Hematopoietic multipotent progenitor cell (in vitro differentiated cells): ENCODE measurements around the gene SLC4A4. TPM values are rescaled to one million over a fixed set of nuclear protein-coding genes. Genes with fewer than 3 reads are reported as not detected.

Source experiments
- DNase-seq, 3 donors: peaks; one replicate each; pipeline ENCODE4 v3.0.0-alpha.2; 2011 to 2015; ENCODE audit warnings: low read depth in 2 of 3, low spot score in 2 of 3
- total RNA-seq: library from RNA; depleted of rRNA; stranded (reverse); fragments of >200 nt; gene quantifications from one replicate; pipeline ENCODE4 v1.2.3, GENCODE V29; 2012

Gene SLC4A4
- total RNA-seq, 1 donor: 0.27 TPM

GRCh38 chr4:71526637-71527406 lies 188.0 kb downstream of the SLC4A4 start:
- no peak for DNase-seq

GRCh38 chr4:71532407-71532806 lies 193.6 kb downstream of the SLC4A4 start:
- DNase-seq: no peak

DNA sequence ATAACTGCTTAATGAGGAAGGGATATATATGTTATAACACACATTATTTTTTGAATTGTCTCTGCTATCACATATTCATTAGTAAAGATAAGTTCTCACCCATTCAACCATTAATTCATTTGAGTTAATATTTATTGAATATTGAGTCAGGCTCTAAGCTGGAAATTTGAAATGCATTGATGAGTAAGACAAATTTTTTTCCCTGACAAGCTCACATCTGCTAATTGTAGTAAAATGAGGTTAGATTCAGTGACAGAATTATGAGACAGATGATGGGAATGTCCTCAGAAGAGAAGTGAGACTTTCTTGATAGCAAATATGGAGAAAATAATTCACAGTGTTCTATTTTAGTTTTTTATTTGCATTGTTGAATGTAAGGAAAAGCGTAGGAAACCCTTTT lies 194.3 kb downstream of the SLC4A4 start:
- no peak for DNase-seq

- DNase-seq: no peak
Observed at GRCh38 chr4:71537551-71538065, 198.8 kb downstream of the SLC4A4 start.

DNA sequence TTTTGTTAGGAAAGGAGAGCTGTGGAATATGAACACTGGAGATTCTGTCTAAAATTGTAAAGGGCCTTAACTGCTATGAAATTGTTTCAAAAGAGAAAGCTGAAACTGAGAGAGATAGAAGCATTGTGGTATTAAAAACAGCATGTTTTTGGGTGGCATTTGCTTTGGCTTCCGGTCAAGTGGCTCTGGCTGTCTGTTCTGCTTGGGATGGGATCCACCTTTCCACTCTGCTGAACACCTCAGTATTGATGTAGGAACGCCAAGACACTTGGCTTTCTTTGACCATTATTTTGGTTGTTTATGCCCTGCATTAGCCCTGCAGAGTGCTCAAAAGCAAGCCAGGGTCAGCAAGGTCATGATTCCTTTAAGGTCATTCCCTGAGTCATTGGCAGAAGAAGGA lies 199.7 kb downstream of the SLC4A4 start:
- no peak for DNase-seq

DNA sequence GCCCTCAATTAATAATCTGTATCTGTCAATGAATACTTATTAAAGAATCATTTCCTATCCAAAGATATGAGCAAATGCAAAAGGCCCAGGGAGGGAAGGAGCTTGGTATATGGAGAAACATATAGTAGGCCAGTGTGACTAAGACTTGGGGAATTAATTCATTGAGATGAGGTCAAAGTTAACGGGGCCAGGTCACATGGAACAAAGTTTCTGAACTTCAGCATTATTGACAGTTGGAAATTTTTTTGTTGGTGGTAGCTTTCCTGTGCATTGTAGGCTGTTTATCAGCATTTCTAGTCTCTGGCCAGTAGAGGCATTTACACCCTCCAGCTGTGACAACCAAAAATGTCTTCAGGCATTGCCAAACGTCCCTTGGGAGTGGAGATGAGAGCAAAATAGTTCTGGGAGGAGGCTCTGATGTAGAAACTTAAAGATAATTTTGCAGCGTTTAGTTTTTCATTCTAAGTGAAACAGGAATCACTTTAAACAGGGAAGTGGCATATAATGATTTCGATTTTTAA lies 202.0 kb downstream of the SLC4A4 start:
- DNase-seq: no peak

GRCh38 chr4:71541541-71541940 lies 202.7 kb downstream of the SLC4A4 start:
- no peak for DNase-seq

- DNase-seq: no peak
Observed at GRCh38 chr4:71545168-71545567, 206.3 kb downstream of the SLC4A4 start.

GRCh38 chr4:71549516-71550160 lies 210.8 kb downstream of the SLC4A4 start:
- DNase-seq: no peak

DNA sequence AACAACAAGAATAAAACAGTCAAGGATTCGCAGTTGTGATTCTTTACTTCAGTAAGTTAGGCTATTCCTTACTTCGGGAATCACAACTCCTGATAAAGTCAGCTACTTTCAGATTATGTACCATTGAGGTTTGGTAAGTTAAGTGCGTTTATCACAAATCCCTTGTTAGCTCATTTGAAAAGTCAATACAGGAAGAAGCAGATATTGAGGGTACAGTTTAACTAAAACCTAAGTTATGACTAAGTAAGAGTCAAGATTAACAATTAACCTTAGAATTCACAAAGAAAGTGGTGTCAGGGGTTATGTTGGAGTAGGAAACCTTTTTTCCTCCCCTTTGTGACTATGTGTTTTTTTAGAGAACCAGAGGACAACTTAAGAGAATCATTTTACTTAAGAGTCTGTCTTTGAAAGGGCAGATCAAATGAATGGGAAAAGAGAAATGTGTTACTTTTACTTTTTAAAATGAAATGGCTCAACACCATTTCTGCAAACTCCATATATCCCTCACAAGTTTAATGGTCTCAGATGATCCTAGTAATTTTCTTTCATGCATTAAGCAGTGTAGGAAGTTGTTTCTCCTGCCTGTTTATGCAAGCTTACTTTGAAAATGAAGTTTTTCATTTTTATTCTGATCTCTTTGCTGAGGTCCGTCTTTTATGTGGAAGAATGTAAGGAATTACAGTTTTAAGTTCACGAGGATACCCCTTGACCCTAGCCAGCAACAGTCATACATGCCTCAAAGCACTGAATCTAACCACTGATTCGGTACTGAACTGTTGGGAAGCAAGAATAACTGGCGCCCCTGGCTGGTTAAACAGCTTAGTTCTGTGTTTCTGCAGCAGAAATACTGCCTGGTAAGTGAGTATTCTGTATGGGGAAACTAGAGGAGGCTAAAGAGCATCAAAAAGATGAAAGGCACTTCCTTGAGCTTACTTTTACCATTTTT lies 211.7 kb downstream of the SLC4A4 start:
- DNase-seq: peak in 1 of 3 donors; percentile 28

GRCh38 chr4:71553605-71554004 lies 214.8 kb downstream of the SLC4A4 start:
- DNase-seq: peak in 2 of 3 donors; percentile 15 to 52

GRCh38 chr4:71554025-71554424 lies 215.2 kb downstream of the SLC4A4 start:
- no peak for DNase-seq

GRCh38 chr4:71558248-71558647 lies 219.4 kb downstream of the SLC4A4 start:
- no peak for DNase-seq

DNA sequence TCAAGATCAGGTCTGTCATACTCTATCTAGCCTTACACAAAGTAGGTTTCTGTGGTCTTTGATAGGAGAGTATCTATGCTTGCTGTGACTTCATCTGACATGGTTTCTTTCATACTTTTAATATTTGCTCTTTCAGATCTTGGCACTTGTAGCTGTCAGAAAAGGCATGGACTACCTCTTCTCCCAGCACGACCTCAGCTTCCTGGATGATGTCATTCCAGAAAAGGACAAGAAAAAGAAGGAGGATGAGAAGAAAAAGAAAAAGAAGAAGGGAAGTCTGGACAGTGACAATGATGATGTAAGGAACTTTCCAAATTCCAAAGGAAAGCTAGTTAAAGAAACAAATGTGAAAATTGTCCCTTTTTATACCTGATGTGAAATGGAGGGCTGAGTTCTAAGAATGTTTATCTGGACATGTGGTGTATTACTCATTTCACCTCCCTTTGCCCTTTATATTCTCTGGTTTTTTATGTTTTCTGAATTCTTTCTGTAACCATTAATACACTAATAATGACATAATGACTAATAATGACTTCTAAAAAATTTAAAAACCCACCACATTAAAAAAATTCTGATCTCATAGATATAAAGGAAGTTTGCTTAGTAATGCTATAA lies 221.2 kb downstream of the SLC4A4 start:
- DNase-seq: no peak

DNA sequence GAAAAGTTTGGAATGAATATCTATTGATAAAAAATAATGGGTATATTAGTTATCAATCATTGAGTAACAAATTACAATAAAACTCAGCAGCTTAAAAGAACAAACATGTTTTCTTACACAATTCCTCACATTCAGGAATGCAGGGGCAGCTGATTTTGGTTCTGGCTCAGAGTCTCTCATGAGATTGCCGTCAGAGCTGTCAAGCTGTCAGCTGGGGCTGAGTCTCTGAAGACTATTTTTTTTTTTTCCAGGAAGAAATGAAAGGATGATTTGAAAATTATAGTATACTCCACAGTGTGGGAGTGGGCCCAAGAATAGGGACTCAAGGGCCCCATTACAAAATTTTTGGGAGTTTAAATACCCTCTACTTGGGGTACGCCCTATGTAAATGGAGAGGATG lies 226.0 kb downstream of the SLC4A4 start:
- no peak for DNase-seq

DNA sequence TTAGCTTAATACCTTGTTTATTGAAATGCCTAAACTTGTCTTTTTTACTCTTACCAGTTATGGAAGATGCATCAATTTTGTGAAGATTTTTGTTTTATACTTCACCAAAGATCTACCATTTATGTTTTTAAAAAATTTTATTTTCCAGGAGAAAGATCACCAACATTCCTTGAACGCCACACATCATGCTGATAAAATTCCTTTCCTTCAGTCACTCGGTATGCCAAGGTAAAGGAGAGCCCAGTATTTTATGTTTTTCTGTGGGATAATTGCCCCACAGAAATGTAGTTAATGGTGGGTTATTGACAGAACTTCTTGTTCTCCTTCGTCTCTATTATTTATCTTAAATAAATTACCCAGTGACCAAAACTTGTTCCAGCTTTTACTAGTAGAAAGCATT lies 228.0 kb downstream of the SLC4A4 start:
- DNase-seq: no peak

DNA sequence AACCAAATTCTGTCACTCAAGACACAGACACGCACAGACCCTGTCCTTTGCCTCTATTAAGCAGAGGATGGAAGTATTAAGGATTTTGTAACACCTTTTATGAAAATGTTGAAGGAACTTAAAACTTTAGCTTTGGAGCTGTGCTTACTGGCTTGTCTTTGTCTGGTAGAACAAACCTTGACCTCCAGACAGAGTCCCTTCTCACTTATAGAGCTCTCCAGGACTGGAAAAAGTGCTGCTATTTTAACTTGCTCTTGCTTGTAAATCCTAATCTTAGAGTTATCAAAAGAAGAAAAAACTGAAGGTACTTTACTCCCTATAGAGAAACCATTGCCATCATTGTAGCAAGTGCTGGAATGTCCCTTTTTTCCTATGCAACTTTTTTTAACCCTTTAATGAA lies 229.3 kb downstream of the SLC4A4 start:
- no peak for DNase-seq

DNA sequence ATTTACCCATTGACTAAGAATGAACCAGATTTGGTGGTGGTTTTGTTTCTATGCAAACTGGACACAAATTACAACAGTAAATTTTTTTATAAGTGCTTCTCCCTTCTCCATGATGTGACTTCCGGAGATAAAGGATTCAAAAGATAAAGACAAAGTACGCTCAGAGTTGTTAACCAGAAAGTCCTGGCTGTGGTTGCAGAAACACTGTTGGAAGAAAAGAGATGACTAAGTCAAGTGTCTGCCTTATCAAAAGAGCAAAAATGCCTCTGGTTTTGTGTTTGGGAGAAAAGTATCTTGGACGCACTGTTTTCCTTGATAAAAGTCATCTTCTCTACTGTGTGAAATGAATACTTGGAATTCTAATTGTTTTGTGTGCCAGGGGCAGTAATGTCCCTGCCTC lies 231.7 kb downstream of the SLC4A4 start:
- no peak for DNase-seq

- no peak for DNase-seq
Observed at GRCh38 chr4:71571346-71571745, 232.5 kb downstream of the SLC4A4 start.

DNA sequence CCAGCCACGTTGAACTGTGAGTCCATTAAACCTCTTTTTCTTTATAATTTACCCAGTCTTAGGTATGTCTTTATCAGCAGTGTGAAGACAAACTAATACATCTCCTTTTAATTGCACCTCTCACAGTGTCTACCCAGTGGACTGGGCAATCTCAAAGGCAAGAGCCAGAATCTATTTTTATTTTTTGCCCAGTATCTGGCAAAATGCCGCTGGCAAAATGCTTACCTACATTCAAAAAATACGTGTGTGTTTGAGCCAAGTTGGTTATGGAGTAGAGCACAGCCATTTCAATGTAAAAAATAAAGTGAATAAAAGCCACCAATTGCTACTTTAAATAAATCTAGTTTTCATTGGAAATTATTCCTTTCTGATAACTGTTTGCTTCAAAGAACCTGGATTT lies 245.2 kb downstream of the SLC4A4 start:
- no peak for DNase-seq
